Endothelial cell of umbilical vein (primary cell): Measurements from ENCODE around the gene KCNJ5. TPM values are rescaled to one million over a fixed set of nuclear protein-coding genes. Genes with fewer than 3 reads are reported as not detected.

Source experiments
- BruUV-seq: library from RNA; stranded (reverse); fragments of 400-500 nt; replicated peaks from 2 replicates; lab custom pipeline; 2021; lab: Mats Ljungman, UMichigan
- CTCF ChIA-PET: fragments of 300-600, 350-600 bp; sonication (Branson Sonifier 250); formaldehyde crosslinking; loops from one replicate; lab custom pipeline; 2021; ENCODE audit warnings: antibody characterized with exemption, inconsistent platforms; lab: Charles Lee
- POLR2A ChIA-PET: fragments of 300-600, 350-600 bp; sonication (Branson Sonifier 250); formaldehyde crosslinking; loops from one replicate; lab custom pipeline; 2021; ENCODE audit warnings: antibody characterized with exemption, inconsistent platforms; lab: Charles Lee
- DNase-seq: peaks from one replicate; pipeline ENCODE4 v3.0.0-alpha.2; 2011; ENCODE audit warnings: low read depth, low spot score
- FAIRE-seq: peaks from 2 replicates; lab custom pipeline; 2011; peaks lifted over from hg19 to GRCh38; lab: Jason Lieb, UNC
- H2AFZ ChIP-seq: 2 replicates; pipeline ENCODE4 v1.6.0; 2012; ENCODE audit warnings: low read depth, low read length, control low read depth, inconsistent platforms
- H3K27ac ChIP-seq: 2 replicates; pipeline ENCODE4 v1.5.1; 2011; ENCODE audit warnings: low read depth, mild to moderate bottlenecking, control low read depth, low read length, moderate library complexity; ENCODE audit not compliant: insufficient read depth
- H3K27me3 ChIP-seq, 2 experiments: 2 replicates each; pipeline versions ENCODE4 v1.6.0 to v1.6.1; 2011; ENCODE audit warnings: low read length in 2 of 2, mixed read lengths in 1 of 2; ENCODE audit not compliant: control insufficient read depth in 2 of 2, insufficient read depth in 2 of 2
- H3K36me3 ChIP-seq, 2 experiments: 2 replicates in 1 of 2; 3 replicates in 1 of 2; pipeline ENCODE4 v1.5.1; 2011; ENCODE audit warnings: low read length in 2 of 2, mild to moderate bottlenecking in 1 of 2, moderate library complexity in 1 of 2; ENCODE audit not compliant: control insufficient read depth in 2 of 2, insufficient read depth in 2 of 2; ENCODE audit errors: extremely low read depth in 1 of 2
- H3K4me1 ChIP-seq: 3 replicates; pipeline ENCODE4 v1.5.1; 2011; ENCODE audit warnings: mild to moderate bottlenecking, low read length; ENCODE audit not compliant: control insufficient read depth, insufficient read depth; ENCODE audit errors: extremely low read depth
- H3K4me2 ChIP-seq: 2 replicates; pipeline ENCODE4 v1.6.1; 2011; ENCODE audit warnings: low read length, control low read depth, mixed read lengths; ENCODE audit not compliant: insufficient read depth
- H3K4me3 ChIP-seq, 3 experiments: fragments of 200-600 bp in 1 of 3; sonication (generic), shearing (Covaris generic) in 1 of 3; replicated peaks in 1 of 3; 2 replicates each; pipeline ENCODE4 v1.5.1; 2011 to 2016; ENCODE audit warnings: control low read depth in 3 of 3, low read length in 3 of 3, mild to moderate bottlenecking in 2 of 3, inconsistent platforms in 1 of 3, low read depth in 1 of 3, moderate library complexity in 1 of 3; ENCODE audit not compliant: insufficient read depth in 1 of 3
- H3K79me2 ChIP-seq: 2 replicates; pipeline ENCODE4 v1.6.0; 2012; ENCODE audit warnings: low read length, inconsistent platforms; ENCODE audit not compliant: control insufficient read depth, insufficient read depth
- H3K9ac ChIP-seq: replicated peaks from 2 replicates; pipeline ENCODE3; 2011; ENCODE audit warnings: low read length, control low read depth; ENCODE audit not compliant: insufficient read depth; ENCODE audit errors: extremely low read depth
- H3K9me1 ChIP-seq: replicated peaks from 3 replicates; pipeline ENCODE4 v1.6.0; 2011; ENCODE audit warnings: mild to moderate bottlenecking, low read length; ENCODE audit not compliant: control insufficient read depth, insufficient read depth; ENCODE audit errors: extremely low read depth
- H3K9me3 ChIP-seq: replicated peaks from 2 replicates; pipeline ENCODE4 v1.5.1; 2012; ENCODE audit warnings: low read length, inconsistent platforms; ENCODE audit not compliant: control insufficient read depth, insufficient read depth
- H4K20me1 ChIP-seq: replicated peaks from 2 replicates; pipeline ENCODE3; 2011; ENCODE audit warnings: mild to moderate bottlenecking, low read length; ENCODE audit not compliant: control insufficient read depth, insufficient read depth; ENCODE audit errors: extremely low read depth
- FOS ChIP-seq: IDR thresholded peaks from 2 replicates; pipeline ENCODE4 v1.6.1; 2011; ENCODE audit warnings: mild to moderate bottlenecking, low read length, moderate library complexity, borderline replicate concordance; ENCODE audit not compliant: insufficient read depth
- GATA2 ChIP-seq: IDR thresholded peaks from 2 replicates; pipeline ENCODE4 v1.7.0; 2011; ENCODE audit warnings: low read depth, mild to moderate bottlenecking, moderate library complexity, mixed read lengths, low read length; ENCODE audit not compliant: insufficient read length, insufficient read depth
- JUN ChIP-seq: IDR thresholded peaks from 2 replicates; pipeline ENCODE4 v1.6.1; 2011; ENCODE audit warnings: borderline replicate concordance, low read depth; ENCODE audit not compliant: insufficient read length, insufficient read depth
- MAX ChIP-seq: IDR thresholded peaks from 2 replicates; pipeline ENCODE4 v1.6.1; 2011; ENCODE audit not compliant: insufficient read depth, insufficient read length
- MYC ChIP-seq: IDR thresholded peaks from one replicate; pipeline ENCODE4 v1.6.1; 2011; ENCODE audit warnings: mild to moderate bottlenecking, low read depth, low read length
- POLR2AphosphoS5 ChIP-seq: IDR thresholded peaks from 2 replicates; pipeline ENCODE4 v1.6.1; 2012; ENCODE audit warnings: low read depth, mild to moderate bottlenecking, control low read depth, low read length, moderate library complexity; ENCODE audit not compliant: insufficient read depth
- dilution Hi-C: fragments of 300-500 bp; cut with MboI; formaldehyde crosslinking; loops from one replicate; pipeline ENCODE4 v1.15.0; 2019; ENCODE audit warnings: low sequenced_read_pairs; ENCODE audit not compliant: extremely low pct_ligation_motif_present
- intact Hi-C: fragments of 100-400 bp; cut with micrococcal nuclease; formaldehyde crosslinking; loops from one replicate; pipeline ENCODE4 v1.10.0; 2022
- polyA plus RNA-seq, 4 experiments: library from polyadenylated mRNA; depleted of rRNA in 3 of 4; stranded (reverse) in 3 of 4; unstranded in 1 of 4; fragments of >200 nt; gene quantifications; 2 replicates each; pipeline versions ENCODE4 v1.2.1 to v1.2.3, GENCODE V29; 2011 to 2012; ENCODE audit warnings: missing spikeins in 1 of 4
- total RNA-seq: library from RNA; stranded (reverse); gene quantifications from 2 replicates; pipeline ENCODE4 v1.2.3, GENCODE V29; 2021

Gene KCNJ5
- total and polyA plus RNA-seq, 2 donors (not counting 3 experiments of a cell fraction or from before 2014, with no cell fraction given): 0.13 TPM; not detected in 1

GRCh38 chr11:128914216-128915148 lies 23.3 kb downstream of the KCNJ5 start:
- H4K20me1 ChIP-seq: no peaks in the 10 kb centered on the region
- no peaks in the 10 kb centered on the region for H3K9me1 ChIP-seq
- no peak for FAIRE-seq
- H3K4me2 ChIP-seq: no peak overlapping the region
- ChIA-PET POLR2A (no interaction called here), CTCF (interaction anchor here (0.8 to 1.7 kb wide), 4 partner anchors 8 to 42 kb away, joined by 3 to 5 read pairs (median 5); partner anchors contain the start of gene KCNJ5)
- BruUV-seq: no TSS peak
- H3K36me3 ChIP-seq: no peaks in the 10 kb centered on the region
- dilution Hi-C loops: no loop called here
- no peak overlapping the region for H3K27ac ChIP-seq
- no peak overlapping the region for H2AFZ ChIP-seq
- no peak overlapping the region for H3K4me3 ChIP-seq
- DNase-seq: no peak
- H3K79me2 ChIP-seq: no peaks in the 10 kb centered on the region
- no peak for TF ChIP-seq JUN
- no peak for TF ChIP-seq MAX
- TF ChIP-seq POLR2AphosphoS5: no peak
- H3K9ac ChIP-seq: no peak overlapping the region
- H3K9me3 ChIP-seq: no peaks in the 10 kb centered on the region
- intact Hi-C loops: no loop called here
- H3K4me1 ChIP-seq: no peaks in the 10 kb centered on the region
- H3K27me3 ChIP-seq: peaks cover 0 to 6% of the 10 kb centered on the region in 2 experiments

DNA sequence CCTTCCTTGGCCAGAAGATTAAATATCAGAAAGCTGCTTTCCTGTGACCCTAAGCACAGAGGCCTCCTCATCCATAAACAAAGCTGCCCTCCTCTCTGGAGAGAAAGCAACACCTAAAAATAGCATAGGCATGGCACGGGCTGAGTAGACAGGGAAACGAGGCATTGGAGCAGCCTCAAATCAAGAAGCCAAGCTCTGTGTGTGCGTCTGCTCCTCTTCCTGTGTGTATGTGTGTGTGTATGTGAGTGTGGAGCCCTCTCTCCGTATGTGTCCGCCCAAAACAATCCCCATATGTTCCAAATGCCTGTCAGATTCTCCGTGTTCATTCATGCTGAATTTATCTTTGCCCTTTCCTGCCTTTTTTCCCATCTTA lies 24.0 kb downstream of the KCNJ5 start:
- CTCF ChIA-PET: interaction anchor here (1.1 kb wide), 2 partner anchors 9 to 41 kb away, joined by 3 to 5 read pairs; no protein-coding TSS in a partner anchor

More for the DNA sequence above, 24.0 kb downstream of the KCNJ5 start:
- dilution Hi-C loops: no loop called here
- Histone ChIP-seq H3K27me3 (peaks cover 3 to 6% of the 10 kb centered on the region in 2 experiments), H3K36me3 (no peaks in the 10 kb centered on the region), H3K27ac (no peak overlapping the region), H3K4me2 (no peak overlapping the region), H3K9me3 (no peaks in the 10 kb centered on the region), H3K4me1 (no peaks in the 10 kb centered on the region), H3K9me1 (no peaks in the 10 kb centered on the region), H3K4me3 (no peak overlapping the region), H2AFZ (no peak overlapping the region), H3K79me2 (no peaks in the 10 kb centered on the region), H3K9ac (no peak overlapping the region), H4K20me1 (no peaks in the 10 kb centered on the region)
- no TSS peak for BruUV-seq
- intact Hi-C loops: no loop called here
- no peak for TF ChIP-seq POLR2AphosphoS5
- no peak for TF ChIP-seq FOS
- no peak for TF ChIP-seq GATA2
- TF ChIP-seq MYC: no peak
- TF ChIP-seq MAX: no peak
- FAIRE-seq (no peak), DNase-seq (no peak)
- POLR2A ChIA-PET: no interaction called here
